WERI-Rb-1 (cell line): ENCODE results near the gene PGF.
"Not testable (repeated sequence)": the region's sequence is repeated elsewhere in the genome, so short reads cannot be mapped to it uniquely, and the experiment has no call there.

Experiments
- DNase-seq: peaks from one replicate; pipeline ENCODE4 v3.0.0-alpha.2; 2020
- H3K27ac ChIP-seq: fragments of 250-450 bp; sonication (Bioruptor Pico); 2 replicates; pipeline ENCODE4 v1.5.1; 2020; ENCODE audit warnings: mild to moderate bottlenecking, moderate library complexity
- H3K27me3 ChIP-seq: fragments of 250-450 bp; sonication (Bioruptor Pico); 2 replicates; pipeline ENCODE4 v1.5.1; 2021; ENCODE audit warnings: mild to moderate bottlenecking, low read depth, moderate library complexity; ENCODE audit not compliant: insufficient read depth, severe bottlenecking
- H3K36me3 ChIP-seq: fragments of 250-450 bp; sonication (Bioruptor Pico); 2 replicates; pipeline ENCODE4 v1.5.1; 2020; ENCODE audit warnings: mild to moderate bottlenecking, moderate library complexity
- H3K4me3 ChIP-seq: 2 replicates; pipeline ENCODE4 v1.5.1; 2011; ENCODE audit warnings: low read depth, mild to moderate bottlenecking, control low read depth, low read length
- H3K9me3 ChIP-seq: fragments of 250-450 bp; sonication (Bioruptor Pico); 2 replicates; pipeline ENCODE4 v1.5.1; 2021; ENCODE audit warnings: mild to moderate bottlenecking, moderate library complexity; ENCODE audit not compliant: severe bottlenecking
- CTCF ChIP-seq: IDR thresholded peaks from 2 replicates; pipeline ENCODE4 v1.5.1; 2011; ENCODE audit warnings: low read depth, mild to moderate bottlenecking, control low read depth, inconsistent platforms, low read length

PGF gene

GRCh38 chr14:74934476-74935359, 20.7 kb downstream of the PGF start:
- peaks cover 10% of the 10 kb centered on the region for H3K9me3 ChIP-seq
- no peaks in the 10 kb centered on the region for H3K36me3 ChIP-seq
- H3K4me3 ChIP-seq: no peak overlapping the region
- no peak for TF ChIP-seq CTCF
- peak overlapping the region; percentile 73 for H3K27ac ChIP-seq
- H3K27me3 ChIP-seq: no peaks in the 10 kb centered on the region
- DNase-seq: peak; percentile 68

- DNase-seq: no peak
- H3K9me3 ChIP-seq: peaks cover 10% of the 10 kb centered on the region
- H3K4me3 ChIP-seq: no peak overlapping the region
Measured at GRCh38 chr14:74934041-74934440, 21.4 kb downstream of the PGF start.

GRCh38 chr14:74932936-74933335, 22.5 kb downstream of the PGF start:
- H3K27me3 ChIP-seq, H3K27ac ChIP-seq, H3K36me3 ChIP-seq, DNase-seq, H3K4me3 ChIP-seq, H3K9me3 ChIP-seq: not testable (repeated sequence)

More at GRCh38 chr14:74934041-74934440, 21.4 kb downstream of the PGF start:
- H3K27ac ChIP-seq: peak overlapping the region; percentile 73
- no peak for TF ChIP-seq CTCF
- H3K36me3 ChIP-seq: no peaks in the 10 kb centered on the region
- H3K27me3 ChIP-seq: no peaks in the 10 kb centered on the region

GRCh38 chr14:74932401-74932901, 22.9 kb downstream of the PGF start:
- DNase-seq: no peak
- H3K27ac ChIP-seq: no peak overlapping the region
- no peaks in the 10 kb centered on the region for H3K36me3 ChIP-seq
- H3K27me3 ChIP-seq: no peaks in the 10 kb centered on the region
- no peaks in the 10 kb centered on the region for H3K9me3 ChIP-seq
- no peak for TF ChIP-seq CTCF
- no peak overlapping the region for H3K4me3 ChIP-seq

- H3K9me3 ChIP-seq, DNase-seq, H3K27ac ChIP-seq, H3K36me3 ChIP-seq, H3K4me3 ChIP-seq, H3K27me3 ChIP-seq: not testable (repeated sequence)
Measured at GRCh38 chr14:74931744-74932143, 23.7 kb downstream of the PGF start.

GRCh38 chr14:74929242-74929641, 26.2 kb downstream of the PGF start:
- no peak for TF ChIP-seq CTCF
- no peak for DNase-seq
- H3K36me3 ChIP-seq: no peaks in the 10 kb centered on the region
- H3K27me3 ChIP-seq: no peaks in the 10 kb centered on the region
- no peak overlapping the region for H3K4me3 ChIP-seq
- H3K27ac ChIP-seq: no peak overlapping the region
- H3K9me3 ChIP-seq: no peaks in the 10 kb centered on the region

- H3K9me3 ChIP-seq: no peaks in the 10 kb centered on the region
- H3K27me3 ChIP-seq: no peaks in the 10 kb centered on the region
- H3K27ac ChIP-seq: no peak overlapping the region
- DNase-seq: no peak
- H3K4me3 ChIP-seq: no peak overlapping the region
- peaks cover 3% of the 10 kb centered on the region; the same call in 1 of the 2 replicates for H3K36me3 ChIP-seq
- TF ChIP-seq CTCF: no peak
Measured at GRCh38 chr14:74927225-74927624, 28.2 kb downstream of the PGF start.
